ENCODE measurements around the gene HES4.
"Not testable (repeated sequence)": the region's sequence is repeated elsewhere in the genome, so short reads cannot be mapped to it uniquely, and the experiment has no call there.

Gene HES4

DNA sequence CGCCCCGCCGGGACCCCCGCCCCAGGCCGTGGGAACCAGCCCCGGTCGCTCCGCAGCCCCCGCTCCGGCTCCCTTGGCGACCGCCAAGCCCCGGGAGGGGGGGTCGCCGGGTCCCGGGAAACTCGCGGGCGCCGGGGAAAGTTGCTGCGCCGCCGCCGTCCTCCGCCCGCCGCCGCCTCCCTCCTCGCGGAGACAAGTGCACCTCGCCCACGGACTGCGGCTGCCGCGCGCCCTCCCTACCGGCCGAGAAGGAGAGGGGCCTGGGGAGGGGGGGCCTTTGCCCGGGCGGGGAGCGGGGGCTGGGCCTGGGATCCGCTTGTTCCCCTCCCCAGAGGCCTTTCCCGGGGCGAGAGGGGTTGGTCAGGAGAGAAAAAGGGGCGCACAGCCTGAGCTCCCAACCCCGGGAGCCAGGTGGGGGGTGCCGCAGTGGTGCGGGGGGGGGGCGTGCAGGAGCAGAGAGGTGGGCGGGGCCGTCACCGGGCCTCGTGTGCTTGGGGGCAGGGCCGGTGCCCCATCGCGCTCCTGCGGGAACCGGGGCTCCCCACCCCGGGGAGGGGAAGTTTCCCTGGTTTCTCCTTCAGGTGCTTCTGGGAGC, 20.6 kb upstream of the HES4 start:
- ChIA-PET POLR2A (ENCODE audit: low non-redundant PET) (interaction anchor here (0.6 to 1.4 kb wide), 2 partner anchors 12 to 97 kb away, joined by 4 read pairs; no protein-coding TSS in a partner anchor), CTCF (no interaction called here)
- peak overlapping the region; percentile 98 for H3K27ac ChIP-seq
- TF ChIP-seq, protein P1, sequence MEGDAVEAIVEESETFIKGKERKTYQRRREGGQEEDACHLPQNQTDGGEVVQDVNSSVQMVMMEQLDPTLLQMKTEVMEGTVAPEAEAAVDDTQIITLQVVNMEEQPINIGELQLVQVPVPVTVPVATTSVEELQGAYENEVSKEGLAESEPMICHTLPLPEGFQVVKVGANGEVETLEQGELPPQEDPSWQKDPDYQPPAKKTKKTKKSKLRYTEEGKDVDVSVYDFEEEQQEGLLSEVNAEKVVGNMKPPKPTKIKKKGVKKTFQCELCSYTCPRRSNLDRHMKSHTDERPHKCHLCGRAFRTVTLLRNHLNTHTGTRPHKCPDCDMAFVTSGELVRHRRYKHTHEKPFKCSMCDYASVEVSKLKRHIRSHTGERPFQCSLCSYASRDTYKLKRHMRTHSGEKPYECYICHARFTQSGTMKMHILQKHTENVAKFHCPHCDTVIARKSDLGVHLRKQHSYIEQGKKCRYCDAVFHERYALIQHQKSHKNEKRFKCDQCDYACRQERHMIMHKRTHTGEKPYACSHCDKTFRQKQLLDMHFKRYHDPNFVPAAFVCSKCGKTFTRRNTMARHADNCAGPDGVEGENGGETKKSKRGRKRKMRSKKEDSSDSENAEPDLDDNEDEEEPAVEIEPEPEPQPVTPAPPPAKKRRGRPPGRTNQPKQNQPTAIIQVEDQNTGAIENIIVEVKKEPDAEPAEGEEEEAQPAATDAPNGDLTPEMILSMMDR (conservative IDR thresholded peaks at IDR 0.05; ENCODE audit: low read depth) = no peak
- peak; percentile 42 for DNase-seq (ENCODE audit: low spot score)

DNA sequence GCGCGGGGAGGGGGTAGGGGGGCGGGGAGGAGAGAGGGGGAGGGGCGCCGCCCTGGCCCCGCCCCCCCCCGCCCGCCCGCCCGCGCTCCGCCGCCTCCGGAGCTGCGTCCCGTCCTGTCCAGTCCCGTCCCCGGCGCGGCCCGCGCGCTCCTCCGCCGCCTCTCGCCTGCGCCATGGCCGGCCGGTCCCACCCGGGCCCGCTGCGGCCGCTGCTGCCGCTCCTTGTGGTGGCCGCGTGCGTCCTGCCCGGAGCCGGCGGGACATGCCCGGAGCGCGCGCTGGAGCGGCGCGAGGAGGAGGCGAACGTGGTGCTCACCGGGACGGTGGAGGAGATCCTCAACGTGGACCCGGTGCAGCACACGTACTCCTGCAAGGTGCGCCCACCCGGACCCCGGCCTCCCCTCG, 20.1 kb upstream of the HES4 start, which contains the start of gene AGRN:
Gene AGRN (plus strand): TSS at position 121 of the 405 bp plus-strand sequence. CDS start 53 bp downstream, at position 174.
- ChIA-PET CTCF (interaction anchor here (0.7 kb wide), 1 partner anchor 44 kb away, joined by 3 read pairs; no protein-coding TSS in a partner anchor), POLR2A (ENCODE audit: low non-redundant PET) (interaction anchor here (0.6 kb wide), 1 partner anchor 98 kb away, joined by 4 read pairs; no protein-coding TSS in a partner anchor)
- TF ChIP-seq, protein P1 (conservative IDR thresholded peaks at IDR 0.05; ENCODE audit: low read depth) = no peak
- peak within 1 kb of the TSS; percentile 98 for H3K27ac ChIP-seq
- no peak for DNase-seq (ENCODE audit: low spot score)

DNA sequence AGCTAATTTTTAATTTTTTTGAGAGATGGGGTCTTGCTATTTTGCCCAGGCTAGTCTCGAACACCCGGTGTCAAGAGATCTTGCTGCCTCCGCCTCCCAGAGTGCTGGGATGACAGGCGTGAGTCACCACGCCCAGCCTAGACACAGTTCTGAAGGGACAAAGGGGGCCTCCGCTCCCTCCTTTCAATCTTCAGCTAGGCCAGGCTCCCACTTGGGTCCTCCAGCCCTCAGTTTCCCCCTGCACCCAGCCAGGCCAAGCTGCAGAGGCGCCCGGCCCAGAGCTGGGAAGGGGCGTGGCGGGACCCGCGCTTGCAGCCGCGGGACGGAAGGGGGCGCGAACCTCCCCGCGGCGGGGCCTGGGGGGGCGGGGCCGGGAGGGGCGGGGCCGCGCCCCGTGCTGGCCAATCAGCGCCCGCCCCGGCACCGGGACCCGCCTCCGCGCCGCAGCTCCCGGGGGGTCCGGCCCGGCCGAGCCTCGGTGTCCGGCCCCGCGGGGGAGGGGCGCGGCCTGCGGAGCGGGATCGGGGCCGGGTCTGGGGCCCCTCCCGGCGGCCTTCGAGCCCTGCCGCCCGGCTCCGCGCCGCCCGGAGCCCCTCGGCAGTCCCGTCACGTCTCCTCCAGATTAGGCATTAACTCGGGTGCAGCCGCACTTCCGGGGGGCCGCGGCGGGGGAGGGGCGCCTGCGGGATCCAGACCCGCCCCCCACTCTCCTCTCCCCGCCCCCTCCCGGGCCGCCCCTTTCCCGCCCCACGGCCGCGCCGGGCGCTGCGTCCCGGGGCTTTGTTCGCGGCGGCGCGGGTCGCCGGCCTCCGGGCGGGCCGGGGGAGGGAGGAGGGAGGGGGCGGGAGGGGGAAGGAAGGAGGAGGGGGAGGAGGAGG, 19.5 kb upstream of the HES4 start:
- peak; percentile 90 for DNase-seq (ENCODE audit: low spot score)
- TF ChIP-seq, protein P1 (conservative IDR thresholded peaks at IDR 0.05; ENCODE audit: low read depth) = peak; percentile 81
- CTCF ChIA-PET = interaction anchor here (0.5 to 0.7 kb wide), 3 partner anchors 43 to 396 kb away, joined by 3 read pairs; no protein-coding TSS in a partner anchor
- POLR2A ChIA-PET (ENCODE audit: low non-redundant PET) = interaction anchor here (0.6 kb wide), 1 partner anchor 195 kb away, joined by 3 read pairs; no protein-coding TSS in a partner anchor
- peak overlapping the region; percentile 98 for H3K27ac ChIP-seq

DNA sequence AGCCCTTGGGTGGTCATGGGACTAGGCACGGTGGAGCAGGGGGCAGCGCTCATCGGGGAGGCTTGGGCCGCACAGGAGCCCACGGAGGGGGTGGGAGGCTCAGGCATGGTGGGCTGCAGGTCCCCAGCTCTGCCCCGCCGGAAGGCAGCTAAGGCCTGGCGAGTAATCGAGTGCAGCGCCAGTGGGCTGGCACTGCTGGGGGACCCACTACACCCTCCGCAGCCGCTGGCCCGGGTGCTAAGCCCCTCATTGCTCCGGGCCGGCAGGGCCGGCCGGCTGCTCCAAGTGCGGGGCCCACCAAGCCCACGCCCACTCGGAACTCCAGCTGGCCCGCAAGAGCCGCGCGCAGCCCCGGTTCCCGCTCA, 18.4 kb upstream of the HES4 start:
- H3K27ac ChIP-seq; DNase-seq (ENCODE audit: low spot score); POLR2A ChIA-PET (ENCODE audit: low non-redundant PET): not testable (repeated sequence)
- CTCF ChIA-PET = interaction anchor here (0.6 to 1.9 kb wide), 2 partner anchors 16 to 397 kb away, joined by 3 to 8 read pairs; no protein-coding TSS in a partner anchor

DNA sequence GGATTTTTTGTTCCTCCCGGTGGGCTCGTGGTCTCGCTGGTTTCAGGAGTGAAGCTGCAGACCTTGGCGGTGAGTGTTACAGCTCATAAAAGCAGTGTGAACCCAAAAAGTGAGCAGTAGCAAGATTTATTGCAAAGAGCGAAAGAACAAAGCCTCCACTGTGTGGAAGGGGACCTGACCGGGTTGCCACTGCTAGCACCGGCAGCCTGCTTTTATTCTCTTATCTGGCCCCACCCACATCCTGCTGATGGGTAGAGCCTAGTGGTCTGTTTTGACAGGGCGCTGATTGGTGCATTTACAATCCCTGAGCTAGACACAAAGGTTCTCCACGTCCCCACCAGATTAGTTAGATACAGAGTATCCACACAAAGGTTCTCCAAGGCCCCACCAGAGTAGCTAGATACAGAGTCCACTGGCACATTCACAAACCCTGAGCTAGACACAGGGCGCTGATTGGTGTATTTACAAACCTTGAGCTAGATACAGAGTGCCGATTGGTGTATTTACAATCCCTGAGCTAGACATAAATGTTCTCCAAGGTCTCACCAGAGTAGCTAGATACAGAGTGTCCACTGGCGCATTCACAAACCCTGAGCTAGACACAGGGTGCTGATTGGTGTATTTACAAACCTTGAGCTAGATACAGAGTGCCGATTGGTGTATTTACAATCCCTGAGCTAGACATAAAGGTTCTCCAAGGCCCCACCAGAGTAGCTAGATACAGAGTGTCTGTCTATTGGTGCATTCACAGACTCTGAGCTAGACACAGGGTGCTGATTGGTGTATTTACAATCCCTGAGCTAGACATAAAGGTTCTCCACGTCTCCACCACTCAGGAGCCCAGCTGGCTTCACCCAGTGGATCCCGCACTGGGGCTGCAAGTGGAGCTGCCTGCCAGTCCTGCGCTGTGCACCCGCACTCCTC, 17.8 kb upstream of the HES4 start:
- POLR2A ChIA-PET (ENCODE audit: low non-redundant PET); DNase-seq (ENCODE audit: low spot score); H3K27ac ChIP-seq: not testable (repeated sequence)
- CTCF ChIA-PET = interaction anchor here (1.9 kb wide), 1 partner anchor 15 kb away, joined by 8 read pairs; no protein-coding TSS in a partner anchor

DNA sequence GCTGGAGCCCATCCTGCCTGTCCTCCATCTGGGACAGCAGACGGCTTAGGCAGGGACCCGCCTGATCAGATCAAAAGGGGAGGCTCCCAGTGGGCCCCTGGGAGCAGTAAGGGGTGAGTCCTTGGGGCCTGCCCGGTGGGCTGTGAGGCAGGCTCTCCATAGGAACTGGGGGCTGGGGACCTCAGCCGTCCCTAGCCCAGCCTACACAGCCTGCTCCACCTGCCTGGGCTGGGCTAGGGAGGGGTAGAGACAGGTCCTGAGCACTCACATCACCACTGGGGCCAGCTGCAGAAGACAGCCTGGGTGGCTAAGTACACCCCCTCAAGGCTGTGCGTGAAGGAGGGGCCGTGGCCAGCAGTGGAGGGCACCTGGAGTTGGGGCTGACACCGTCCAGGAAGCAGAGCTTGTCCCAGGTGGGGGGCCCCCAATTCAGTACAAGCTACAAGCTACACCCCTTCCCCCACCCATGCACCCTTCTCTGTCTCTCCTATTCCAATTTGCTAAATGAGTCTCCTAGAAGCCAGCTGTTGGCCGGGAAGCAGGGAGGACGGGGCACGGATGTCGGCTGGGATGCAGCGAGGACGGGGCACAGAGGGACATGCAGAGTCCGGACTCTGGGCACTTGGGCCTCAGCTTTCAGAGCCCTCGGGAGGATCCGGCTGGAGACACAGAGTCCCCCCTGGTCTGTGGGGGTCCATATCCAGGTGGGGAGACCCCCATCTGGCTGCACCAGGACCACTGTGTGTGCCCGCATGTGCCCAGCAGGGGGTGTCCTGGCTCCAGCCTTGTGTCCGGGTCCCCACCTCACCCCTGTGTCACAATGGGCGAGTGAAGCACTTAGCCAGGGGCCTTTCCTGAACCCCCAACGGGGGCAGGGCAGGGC, 15.1 kb upstream of the HES4 start:
- peak overlapping the region; percentile 84 for H3K27ac ChIP-seq
- no peak for DNase-seq (ENCODE audit: low spot score)
- ChIA-PET POLR2A (ENCODE audit: low non-redundant PET) (no interaction called here), CTCF (interaction anchor here (0.9 to 3.5 kb wide), 5 partner anchors 13 to 48 kb away, joined by 3 to 26 read pairs (median 5); no protein-coding TSS in a partner anchor)
- TF ChIP-seq, protein P1 (conservative IDR thresholded peaks at IDR 0.05; ENCODE audit: low read depth) = peak; percentile 41
